ENCODE measurements around the gene MRPL37. TPM values are rescaled to one million over a fixed set of nuclear protein-coding genes. Genes with fewer than 3 reads are reported as not detected.

The MRPL37 gene
- total RNA-seq, 1 donor from 2014 or later: 41.8 TPM

- no peak for ATAC-seq
- no peak for TF ChIP-seq CTCF (IDR thresholded peaks at IDR 0.05)
- no peak for DNase-seq
- Histone ChIP-seq H3K4me3 (no peak overlapping the region), H3K27ac (no peak overlapping the region), H3K27me3 (ENCODE audit: low read depth) (no peaks in the 10 kb centered on the region), H3K9me3 (no peaks in the 10 kb centered on the region), H3K4me1 (no peaks in the 10 kb centered on the region), H3K36me3 (peaks cover 12% of the 10 kb centered on the region)
- intact Hi-C loops (cut with DNase I): no loop called here
Observed at GRCh38 chr1:54180701-54181360, 19.1 kb upstream of the MRPL37 start.

- H3K27ac ChIP-seq: no peak overlapping the region
- no peak for TF ChIP-seq CTCF (IDR thresholded peaks at IDR 0.05)
- ATAC-seq: no peak
- no peaks in the 10 kb centered on the region for H3K9me3 ChIP-seq
- DNase-seq: no peak
- no peak overlapping the region for H3K4me3 ChIP-seq
- no peaks in the 10 kb centered on the region for H3K27me3 ChIP-seq (ENCODE audit: low read depth)
- no peaks in the 10 kb centered on the region for H3K4me1 ChIP-seq
- intact Hi-C loops (cut with DNase I): no loop called here
- H3K36me3 ChIP-seq: peaks cover 27% of the 10 kb centered on the region
Observed at GRCh38 chr1:54186056-54186455, 13.9 kb upstream of the MRPL37 start.

- H3K27me3 ChIP-seq (ENCODE audit: low read depth): no peaks in the 10 kb centered on the region
- no peak for TF ChIP-seq CTCF (IDR thresholded peaks at IDR 0.05)
- intact Hi-C loops (cut with DNase I): no loop called here
- no peaks in the 10 kb centered on the region for H3K9me3 ChIP-seq
- DNase-seq (no peak), ATAC-seq (no peak)
- H3K4me3 ChIP-seq: no peak overlapping the region
- H3K36me3 ChIP-seq: peaks cover 37% of the 10 kb centered on the region
- no peak overlapping the region for H3K27ac ChIP-seq
- H3K4me1 ChIP-seq: no peaks in the 10 kb centered on the region
Observed at GRCh38 chr1:54188291-54188690, 11.7 kb upstream of the MRPL37 start.

GRCh38 chr1:54190526-54190925, 9.4 kb upstream of the MRPL37 start:
- no peak overlapping the region for H3K4me3 ChIP-seq
- intact Hi-C loops (cut with DNase I): no loop called here
- H3K4me1 ChIP-seq: no peaks in the 10 kb centered on the region
- no peak for TF ChIP-seq CTCF (IDR thresholded peaks at IDR 0.05)
- no peak overlapping the region for H3K27ac ChIP-seq
- H3K9me3 ChIP-seq: no peaks in the 10 kb centered on the region
- peaks cover 58% of the 10 kb centered on the region for H3K36me3 ChIP-seq
- DNase-seq (no peak), ATAC-seq (no peak)
- no peaks in the 10 kb centered on the region for H3K27me3 ChIP-seq (ENCODE audit: low read depth)

GRCh38 chr1:54191525-54191924, 8.4 kb upstream of the MRPL37 start:
- intact Hi-C loops (cut with DNase I): no loop called here
- Histone ChIP-seq H3K27ac (no peak overlapping the region), H3K27me3 (ENCODE audit: low read depth) (no peaks in the 10 kb centered on the region), H3K9me3 (no peaks in the 10 kb centered on the region), H3K36me3 (peaks cover 54% of the 10 kb centered on the region), H3K4me1 (no peaks in the 10 kb centered on the region), H3K4me3 (no peak overlapping the region)
- TF ChIP-seq CTCF (IDR thresholded peaks at IDR 0.05): no peak
- DNase-seq (no peak), ATAC-seq (no peak)
